ENCODE measurements around the gene PELI1.
A peak's percentile ranks its signal among the peaks of the same experiment; 100 is the strongest.

Gene PELI1

GRCh38 chr2:64144057-64145013 lies at the start of gene PELI1:
TSS of gene PELI1 (minus strand) at chr2:64144420. CDS start at chr2:64108310, 36,110 bp downstream.
- DNase-seq = peak; percentile 89

GRCh38 chr2:64193491-64193890 lies 49.3 kb upstream of the PELI1 start:
- no peak for DNase-seq

GRCh38 chr2:64192664-64193105 lies 48.5 kb upstream of the PELI1 start:
- DNase-seq = no peak

- DNase-seq = no peak
Measured at GRCh38 chr2:64192125-64192479, 47.9 kb upstream of the PELI1 start.

- DNase-seq = no peak
Measured at GRCh38 chr2:64189586-64189985, 45.4 kb upstream of the PELI1 start.

- no peak for DNase-seq
Measured at GRCh38 chr2:64189167-64189566, 44.9 kb upstream of the PELI1 start.

- DNase-seq = no peak
Measured at GRCh38 chr2:64186699-64187605, 42.7 kb upstream of the PELI1 start.

- no peak for DNase-seq
Measured at GRCh38 chr2:64179582-64180321, 35.5 kb upstream of the PELI1 start.

GRCh38 chr2:64177315-64177714 lies 33.1 kb upstream of the PELI1 start:
- no peak for DNase-seq

GRCh38 chr2:64175419-64176197 lies 31.4 kb upstream of the PELI1 start:
- no peak for DNase-seq

- no peak for DNase-seq
Measured at GRCh38 chr2:64173156-64174135, 29.2 kb upstream of the PELI1 start.

- DNase-seq = no peak
Measured at GRCh38 chr2:64168756-64169155, 24.5 kb upstream of the PELI1 start.

- DNase-seq = no peak
Measured at GRCh38 chr2:64168201-64168600, 24.0 kb upstream of the PELI1 start.

- no peak for DNase-seq
Measured at GRCh38 chr2:64166637-64167420, 22.6 kb upstream of the PELI1 start.

- no peak for DNase-seq
Measured at GRCh38 chr2:64166212-64166611, 22.0 kb upstream of the PELI1 start.

- no peak for DNase-seq
Measured at GRCh38 chr2:64165706-64166105, 21.5 kb upstream of the PELI1 start.

GRCh38 chr2:64164629-64165028 lies 20.4 kb upstream of the PELI1 start:
- no peak for DNase-seq

GRCh38 chr2:64162516-64162915 lies 18.3 kb upstream of the PELI1 start:
- DNase-seq = no peak

GRCh38 chr2:64157792-64158191 lies 13.6 kb upstream of the PELI1 start:
- no peak for DNase-seq

GRCh38 chr2:64153811-64154210 lies 9.6 kb upstream of the PELI1 start:
- no peak for DNase-seq

Data from activated naive CD4-positive, alpha-beta T cell treated with Interleukin-2 at 50 U/mL for 16 hours (primary cell).